Measurements from ENCODE around the gene CYB5R3.

DNA sequence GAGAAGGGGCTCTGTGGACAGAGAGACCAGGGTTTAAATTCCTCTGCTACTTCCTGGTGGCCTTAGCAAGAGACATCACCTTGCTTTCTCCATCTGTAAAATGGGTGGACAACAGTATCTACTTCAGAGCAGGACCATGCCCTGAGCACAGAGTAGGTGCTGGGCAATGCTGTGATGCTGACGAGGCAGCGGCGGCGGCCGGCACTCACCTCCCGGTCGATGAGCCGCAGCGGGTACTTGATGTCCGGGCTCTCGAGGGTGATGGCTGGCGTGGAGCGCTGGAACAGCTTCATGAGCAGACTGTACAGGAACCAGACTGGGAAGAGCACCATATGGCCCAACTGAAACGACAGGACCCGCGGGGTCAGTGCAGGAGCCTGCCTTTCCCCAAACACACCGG is 12.7 kb downstream of the CYB5R3 start:
- TF ChIP-seq, protein P1, sequence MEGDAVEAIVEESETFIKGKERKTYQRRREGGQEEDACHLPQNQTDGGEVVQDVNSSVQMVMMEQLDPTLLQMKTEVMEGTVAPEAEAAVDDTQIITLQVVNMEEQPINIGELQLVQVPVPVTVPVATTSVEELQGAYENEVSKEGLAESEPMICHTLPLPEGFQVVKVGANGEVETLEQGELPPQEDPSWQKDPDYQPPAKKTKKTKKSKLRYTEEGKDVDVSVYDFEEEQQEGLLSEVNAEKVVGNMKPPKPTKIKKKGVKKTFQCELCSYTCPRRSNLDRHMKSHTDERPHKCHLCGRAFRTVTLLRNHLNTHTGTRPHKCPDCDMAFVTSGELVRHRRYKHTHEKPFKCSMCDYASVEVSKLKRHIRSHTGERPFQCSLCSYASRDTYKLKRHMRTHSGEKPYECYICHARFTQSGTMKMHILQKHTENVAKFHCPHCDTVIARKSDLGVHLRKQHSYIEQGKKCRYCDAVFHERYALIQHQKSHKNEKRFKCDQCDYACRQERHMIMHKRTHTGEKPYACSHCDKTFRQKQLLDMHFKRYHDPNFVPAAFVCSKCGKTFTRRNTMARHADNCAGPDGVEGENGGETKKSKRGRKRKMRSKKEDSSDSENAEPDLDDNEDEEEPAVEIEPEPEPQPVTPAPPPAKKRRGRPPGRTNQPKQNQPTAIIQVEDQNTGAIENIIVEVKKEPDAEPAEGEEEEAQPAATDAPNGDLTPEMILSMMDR (conservative IDR thresholded peaks at IDR 0.05 in 1 of 2, IDR thresholded peaks at IDR 0.05 in 1 of 2; ENCODE audit: extremely low read depth in 1 of 2, insufficient read depth in 1 of 2, low read depth in 1 of 2, low read length in 2 of 2): no peak
- no peak for TF ChIP-seq EZH2 (IDR thresholded peaks at IDR 0.05; ENCODE audit: borderline replicate concordance, low read length)
